ENCODE results near the gene PFN1.

The PFN1 gene

GRCh38 chr17:4895657-4896331, 52.5 kb downstream of the PFN1 start:
- DNase-seq: peak in 1 of 2 experiments; percentile 47

Measured in NCI-H526 (cell line).